SH-SY5Y (cell line): ENCODE results near the gene HS1BP3.

Experiments
- GATA2 ChIP-seq: IDR thresholded peaks from 2 replicates; pipeline ENCODE4 v1.6.1; 2011; ENCODE audit warnings: mild to moderate bottlenecking, low read depth, low read length
- GATA3 ChIP-seq: IDR thresholded peaks from 2 replicates; pipeline ENCODE4 v1.6.1; 2011; ENCODE audit warnings: low read depth, mild to moderate bottlenecking, low read length, moderate library complexity

The HS1BP3 gene, protein sequence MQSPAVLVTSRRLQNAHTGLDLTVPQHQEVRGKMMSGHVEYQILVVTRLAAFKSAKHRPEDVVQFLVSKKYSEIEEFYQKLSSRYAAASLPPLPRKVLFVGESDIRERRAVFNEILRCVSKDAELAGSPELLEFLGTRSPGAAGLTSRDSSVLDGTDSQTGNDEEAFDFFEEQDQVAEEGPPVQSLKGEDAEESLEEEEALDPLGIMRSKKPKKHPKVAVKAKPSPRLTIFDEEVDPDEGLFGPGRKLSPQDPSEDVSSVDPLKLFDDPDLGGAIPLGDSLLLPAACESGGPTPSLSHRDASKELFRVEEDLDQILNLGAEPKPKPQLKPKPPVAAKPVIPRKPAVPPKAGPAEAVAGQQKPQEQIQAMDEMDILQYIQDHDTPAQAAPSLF

DNA sequence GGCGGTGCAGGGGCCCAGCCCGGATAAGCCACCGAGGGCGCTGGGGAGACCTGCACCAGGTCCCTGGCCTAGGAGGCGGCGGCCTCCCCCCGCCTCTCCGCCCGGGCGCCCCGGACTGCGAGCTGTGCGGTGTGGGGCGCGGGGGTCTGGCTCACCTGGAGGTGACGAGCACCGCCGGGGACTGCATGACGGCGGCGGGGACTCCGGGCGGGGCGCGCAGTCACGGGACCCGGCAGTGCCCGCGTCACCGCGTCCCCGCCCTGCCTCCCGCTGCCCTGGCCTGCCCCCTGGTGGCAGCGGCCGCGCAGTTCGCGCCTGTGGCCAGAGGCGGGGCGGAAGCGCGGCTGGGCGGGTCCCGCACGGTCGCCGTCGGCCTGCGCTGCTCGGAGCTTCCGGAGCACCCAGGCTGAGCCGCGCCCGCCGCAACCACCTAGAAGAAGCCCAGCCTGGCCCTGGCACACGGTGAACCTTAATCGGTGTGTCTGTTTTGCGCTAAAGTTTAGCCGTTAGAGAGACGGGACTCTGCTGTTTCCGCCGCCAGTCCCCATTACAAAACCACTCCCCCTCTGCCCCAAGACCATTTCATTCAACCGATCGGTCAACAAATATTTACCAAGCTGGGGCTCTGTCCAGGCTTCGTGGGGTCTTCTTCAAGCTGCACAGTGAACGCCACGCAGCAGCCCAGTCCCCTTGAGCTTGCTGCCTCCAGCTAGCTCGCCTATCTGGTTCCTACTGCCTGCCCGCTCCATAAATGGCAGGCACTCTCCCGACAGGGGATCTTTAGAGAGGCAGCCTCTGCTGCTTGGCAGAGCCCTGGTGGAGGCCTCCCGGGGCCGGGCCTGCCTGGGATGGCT lies at the start of gene HS1BP3:
TSS of gene HS1BP3 (minus strand) at position 222 of the 854 bp plus-strand sequence. CDS start at position 187, 35 bp downstream.
- TF ChIP-seq GATA3 (no peak), GATA2 (no peak)

DNA sequence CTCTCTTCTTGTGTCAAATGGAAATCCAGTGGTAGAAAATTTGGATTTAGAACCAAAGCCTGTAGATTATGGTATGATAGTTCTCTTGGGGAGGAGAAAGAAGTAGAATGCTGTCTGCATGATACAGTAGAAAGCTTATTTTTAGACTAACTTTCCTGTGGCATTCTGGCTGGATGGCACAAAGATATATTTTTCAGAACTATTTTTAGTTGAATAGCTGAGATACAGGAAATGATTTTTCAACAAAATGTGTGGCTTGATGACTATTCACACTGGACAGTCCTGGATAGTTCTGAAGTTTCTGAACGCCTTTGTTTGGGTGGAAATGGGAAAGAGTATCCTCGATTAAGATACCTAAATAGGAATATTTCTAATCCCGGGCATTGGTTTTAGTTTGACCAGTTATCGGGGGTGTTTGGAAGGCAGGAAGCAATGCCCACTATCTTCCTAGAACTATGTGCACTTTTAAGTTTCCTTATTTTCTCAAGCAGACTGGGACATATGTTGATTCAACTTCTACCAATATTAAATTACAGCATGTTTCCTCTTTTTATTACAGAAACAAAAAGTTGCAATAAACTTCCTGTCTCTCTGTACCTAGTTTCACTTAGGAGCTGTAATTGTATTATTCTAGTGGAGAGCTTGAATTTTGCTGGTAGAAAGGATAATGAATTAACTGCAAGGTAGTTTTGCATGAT lies 48.2 kb upstream of the HS1BP3 start:
- TF ChIP-seq GATA3 (no peak), GATA2 (no peak)

- TF ChIP-seq GATA3 (no peak), GATA2 (no peak)
Observed at GRCh38 chr2:20697322-20697934, 46.5 kb upstream of the HS1BP3 start.

- TF ChIP-seq GATA2 (no peak), GATA3 (no peak)
Observed at GRCh38 chr2:20696366-20696765, 45.5 kb upstream of the HS1BP3 start.

DNA sequence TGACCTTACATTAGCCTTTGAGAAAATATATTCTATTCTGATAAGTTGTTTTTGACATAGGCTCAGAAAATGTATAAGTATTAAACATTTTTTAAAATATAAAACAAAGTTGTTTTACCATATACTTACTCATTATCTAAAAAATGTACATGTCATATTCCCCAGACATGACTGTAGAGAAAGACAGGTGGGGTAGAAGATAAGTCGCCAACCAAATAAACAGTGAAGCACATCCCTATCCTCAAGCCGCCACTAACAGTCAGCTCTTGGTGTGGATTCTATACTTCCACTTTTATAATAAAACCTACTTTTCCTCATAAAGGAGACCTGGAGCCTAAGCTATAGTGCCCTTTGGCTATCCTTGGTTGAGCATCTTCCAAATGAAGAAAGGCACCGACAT lies 42.4 kb upstream of the HS1BP3 start:
- no peak for TF ChIP-seq GATA3
- no peak for TF ChIP-seq GATA2

DNA sequence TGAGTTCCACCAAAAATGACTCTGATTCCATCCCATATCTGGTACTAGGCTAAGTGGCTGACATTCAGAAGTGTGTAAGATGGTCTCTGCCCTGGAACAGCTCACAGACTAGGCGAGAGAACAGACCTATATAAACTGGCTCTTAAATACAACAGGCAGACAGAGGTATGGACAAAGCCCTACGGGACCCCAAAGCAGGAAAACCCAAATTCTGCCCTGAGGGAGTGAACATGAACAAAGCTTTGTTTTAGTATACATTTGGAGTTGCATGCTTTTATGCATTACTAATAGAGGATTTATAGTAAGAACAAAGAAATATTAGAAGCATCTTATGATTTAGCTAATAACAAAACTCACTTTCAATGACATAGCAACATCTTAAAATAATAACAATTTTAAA lies 41.2 kb upstream of the HS1BP3 start:
- TF ChIP-seq GATA2 (no peak), GATA3 (no peak)

DNA sequence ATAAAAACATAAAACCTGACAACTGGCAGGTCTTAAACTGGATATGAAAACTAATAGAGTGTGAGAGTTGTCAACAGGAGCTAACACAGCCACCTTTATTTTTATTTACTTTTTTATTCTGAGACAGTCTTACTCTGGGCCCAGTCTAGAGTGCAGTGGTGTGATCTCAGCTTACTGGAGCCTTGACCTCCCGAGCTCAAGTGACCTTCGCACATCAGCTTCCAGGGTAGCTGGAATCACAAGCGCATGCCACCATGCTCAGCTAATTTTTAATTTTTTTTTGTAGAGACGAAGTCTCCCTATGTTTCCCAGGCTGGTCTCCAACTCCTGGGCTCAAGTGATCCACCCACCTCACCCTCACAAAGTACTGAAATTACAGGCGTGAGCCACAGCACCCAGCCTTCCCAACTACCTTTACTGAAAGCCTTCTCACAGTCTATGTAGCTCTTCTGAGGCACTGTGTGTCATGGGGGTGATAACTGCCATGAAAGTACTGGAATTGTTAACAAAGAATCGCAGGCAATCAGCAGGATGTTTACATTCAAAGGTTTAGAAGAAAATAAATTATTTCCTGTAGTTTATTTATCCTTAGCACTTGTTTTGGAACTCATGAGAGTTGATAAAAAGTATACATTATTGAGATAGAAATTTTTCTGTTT lies 40.3 kb upstream of the HS1BP3 start:
- no peak for TF ChIP-seq GATA2
- no peak for TF ChIP-seq GATA3

GRCh38 chr2:20689428-20690264 lies 38.7 kb upstream of the HS1BP3 start:
- TF ChIP-seq GATA3 (no peak), GATA2 (no peak)

DNA sequence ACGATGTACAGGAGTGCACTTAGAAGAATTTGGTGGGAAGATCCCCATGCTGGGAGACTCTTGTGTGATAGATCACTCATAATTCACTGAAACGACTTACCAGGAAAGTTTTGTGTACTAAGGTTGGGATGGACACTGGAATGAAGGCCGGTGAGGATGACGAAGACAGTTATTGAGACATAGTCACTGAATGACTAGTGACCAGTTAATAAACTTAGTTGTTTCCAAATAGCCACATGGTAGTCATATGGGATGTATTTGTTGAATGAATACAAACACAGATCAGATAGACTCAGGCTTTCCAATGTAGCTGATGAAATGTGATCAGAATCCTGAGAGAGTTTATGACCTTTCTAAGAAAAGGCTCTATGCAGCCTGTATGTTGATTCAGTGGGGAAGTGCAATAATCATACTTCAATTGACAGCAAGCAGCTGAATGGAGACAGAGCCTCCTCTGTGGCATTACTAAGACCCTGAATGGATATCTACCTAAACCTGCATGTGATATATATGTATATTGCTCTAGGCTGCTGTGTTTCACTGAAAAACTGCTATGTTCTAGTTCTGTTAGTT lies 36.4 kb upstream of the HS1BP3 start:
- no peak for TF ChIP-seq GATA2
- no peak for TF ChIP-seq GATA3

DNA sequence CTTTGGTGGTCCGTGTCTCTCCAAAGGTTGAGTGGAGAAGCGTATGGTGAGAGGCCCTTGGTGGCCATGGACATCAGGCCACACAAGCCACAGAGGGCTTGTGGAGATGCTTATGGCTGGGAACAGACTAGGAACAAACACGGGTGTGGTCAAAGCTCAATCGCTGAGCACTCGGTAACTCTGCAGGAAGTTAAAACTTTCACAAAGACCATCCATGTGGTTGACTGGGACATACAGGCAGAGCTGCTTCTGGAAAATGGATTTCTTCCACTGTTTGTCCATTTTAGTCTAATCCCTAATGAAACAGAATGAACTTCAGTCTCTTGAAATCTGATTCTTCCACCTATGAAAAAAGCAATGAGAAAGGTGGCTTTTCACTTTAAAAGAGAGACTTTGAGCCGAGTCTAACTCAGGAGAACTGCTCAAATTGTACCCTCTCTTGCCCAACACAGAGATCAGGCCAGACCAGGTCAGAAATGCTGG lies 33.7 kb upstream of the HS1BP3 start:
- TF ChIP-seq GATA2, result no peak
- no peak for TF ChIP-seq GATA3

DNA sequence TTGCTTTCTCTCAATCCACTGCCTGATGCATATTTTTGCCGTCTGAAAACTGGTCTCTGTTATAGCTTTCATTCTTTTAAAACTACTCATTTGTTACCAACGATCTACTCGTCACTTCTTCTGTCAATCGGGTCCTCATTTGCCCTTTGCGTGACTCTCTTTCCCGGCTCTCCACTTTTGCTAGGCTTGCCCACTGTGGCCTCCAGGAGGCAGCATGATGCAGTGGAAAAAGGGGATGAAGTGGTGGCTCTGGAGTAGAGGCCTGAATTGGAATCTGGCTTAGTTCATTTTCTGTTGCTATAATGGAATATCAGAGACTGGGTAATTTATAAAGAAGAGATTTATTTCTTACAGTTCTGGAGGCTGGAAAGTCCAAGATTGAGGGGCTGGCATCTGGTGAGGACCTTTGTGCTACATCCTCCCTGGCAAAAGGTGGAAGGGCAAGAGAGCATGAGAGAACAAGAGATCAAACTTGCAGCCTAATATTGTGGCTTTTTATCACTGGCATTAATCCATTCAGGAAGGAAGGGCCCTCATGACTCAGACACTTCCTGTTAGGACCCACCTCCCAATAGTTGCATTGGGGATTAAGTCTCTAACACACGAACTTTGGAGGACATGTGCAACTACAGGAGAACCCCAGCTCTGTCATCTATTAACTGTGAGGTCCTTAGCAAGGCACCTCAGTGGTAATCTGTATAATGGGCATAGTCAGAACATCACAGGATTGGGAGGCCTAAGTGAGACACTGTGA lies 31.4 kb upstream of the HS1BP3 start:
- no peak for TF ChIP-seq GATA2
- TF ChIP-seq GATA3, result no peak
